ENCODE measurements around the gene LNX1.
"Not testable (repeated sequence)": the region's sequence is repeated elsewhere in the genome, so short reads cannot be mapped to it uniquely, and the experiment has no call there.

Gene LNX1

GRCh38 chr4:53455766-53456165 lies 135.5 kb downstream of the LNX1 start:
- no peak for DNase-seq

- DNase-seq: no peak
Measured at GRCh38 chr4:53453385-53453784, 137.9 kb downstream of the LNX1 start.

- no peak for DNase-seq
Measured at GRCh38 chr4:53450773-53451172, 140.5 kb downstream of the LNX1 start.

- DNase-seq: no peak
Measured at GRCh38 chr4:53444954-53445353, 146.3 kb downstream of the LNX1 start.

GRCh38 chr4:53441564-53441963 lies 149.7 kb downstream of the LNX1 start:
- no peak for DNase-seq

GRCh38 chr4:53436251-53436650 lies 155.0 kb downstream of the LNX1 start:
- DNase-seq: peak; percentile 33 to 42

DNA sequence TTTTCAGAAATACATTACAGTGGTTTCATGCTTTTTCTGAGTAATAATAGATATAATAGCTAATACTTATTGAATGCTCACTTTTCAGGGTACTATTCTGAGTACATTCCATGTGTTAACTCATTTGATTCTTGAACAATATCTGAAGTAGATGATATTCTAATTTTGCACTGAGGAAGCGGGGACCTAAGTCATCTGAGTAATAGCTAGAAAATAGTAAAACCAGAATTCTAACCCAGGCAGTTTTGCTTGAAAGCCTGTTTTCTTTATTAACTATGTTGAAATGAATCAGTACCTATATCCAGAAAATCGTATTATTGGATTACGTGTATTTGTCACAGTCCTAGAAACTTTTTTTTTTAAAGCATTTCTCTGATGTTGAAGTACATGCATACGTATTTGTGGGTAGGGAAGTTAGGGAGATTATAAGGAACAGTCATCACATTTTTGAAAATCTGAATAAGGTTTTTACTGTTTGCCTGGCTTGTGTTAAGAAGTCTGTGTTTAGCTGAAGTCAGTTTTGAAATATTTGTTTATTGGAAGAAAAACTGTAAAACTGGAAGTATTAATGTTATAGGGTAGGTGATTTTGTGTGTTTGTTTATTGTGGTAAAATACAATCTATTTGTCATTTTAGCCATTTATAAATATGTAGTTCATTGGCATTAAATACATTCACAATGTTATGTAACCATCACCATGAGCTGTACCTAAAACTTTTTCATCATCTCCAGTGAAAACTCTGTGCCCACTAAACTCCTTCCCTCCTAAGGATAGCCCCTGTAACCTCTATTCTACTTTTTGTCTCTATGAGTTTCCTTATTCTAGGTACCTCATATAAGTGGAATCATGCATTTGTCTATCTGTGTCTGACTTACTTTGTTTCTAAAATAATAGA lies 158.5 kb downstream of the LNX1 start:
- no peak for DNase-seq

- no peak for DNase-seq
Measured at GRCh38 chr4:53431052-53431451, 160.2 kb downstream of the LNX1 start.

DNA sequence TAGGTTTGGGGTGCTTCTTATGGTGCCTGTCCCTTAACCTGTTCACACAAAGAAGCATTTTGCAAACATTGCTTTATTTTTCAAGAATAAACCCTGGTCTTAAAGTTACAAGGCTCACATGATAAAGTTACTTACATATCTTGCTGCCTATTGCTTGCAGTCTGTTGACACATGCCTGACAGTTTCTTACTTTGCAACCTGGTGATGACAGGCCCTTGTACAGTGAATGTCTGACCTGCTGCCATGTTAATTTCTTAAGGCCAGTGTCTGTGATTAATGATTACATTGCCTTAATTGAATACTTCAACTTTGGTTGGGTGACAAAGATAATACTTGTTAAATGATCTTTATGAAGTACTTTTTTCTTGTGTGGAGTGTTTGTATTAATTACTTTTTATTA lies 163.9 kb downstream of the LNX1 start:
- DNase-seq: no peak

DNA sequence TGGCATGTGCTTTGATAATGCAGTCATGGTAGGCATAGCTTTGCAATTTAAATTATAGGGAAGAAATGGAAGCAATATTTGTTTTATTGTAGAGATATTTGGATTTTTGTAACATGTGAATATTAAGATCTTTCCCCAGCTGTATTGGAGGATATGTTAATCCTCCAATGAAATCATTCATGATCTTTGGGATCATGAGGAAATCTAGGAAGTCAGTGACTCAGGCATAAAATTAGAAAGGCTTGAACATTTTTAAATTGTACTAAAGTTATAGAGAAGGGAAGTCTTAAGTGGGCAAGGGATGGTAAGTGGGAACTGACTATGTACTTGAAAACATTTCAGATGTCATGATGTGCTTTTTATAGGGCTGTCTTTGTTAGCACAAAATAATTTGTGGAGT lies 167.0 kb downstream of the LNX1 start:
- no peak for DNase-seq

DNA sequence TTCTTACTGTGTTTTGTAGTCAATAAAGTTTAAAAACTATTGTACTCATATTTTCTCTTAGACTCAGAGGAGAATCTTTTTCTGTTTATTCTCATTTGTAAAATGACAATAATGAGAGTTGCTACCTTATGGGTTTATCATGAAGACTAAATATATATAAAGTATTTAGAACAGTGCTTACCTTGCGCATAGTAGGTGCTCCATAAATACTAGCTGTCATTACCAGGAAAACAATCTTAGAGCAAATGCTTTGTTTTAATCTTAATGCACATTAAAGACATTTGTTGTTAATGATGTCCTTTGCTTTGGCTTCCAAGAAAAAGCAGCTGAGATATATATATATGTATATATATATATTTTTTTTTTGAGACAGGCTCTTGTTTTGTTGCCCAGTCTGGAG lies 168.9 kb downstream of the LNX1 start:
- DNase-seq: no peak

- no peak for DNase-seq
Measured at GRCh38 chr4:53421791-53422190, 169.5 kb downstream of the LNX1 start.

GRCh38 chr4:53419208-53419607 lies 172.1 kb downstream of the LNX1 start:
- DNase-seq: no peak

DNA sequence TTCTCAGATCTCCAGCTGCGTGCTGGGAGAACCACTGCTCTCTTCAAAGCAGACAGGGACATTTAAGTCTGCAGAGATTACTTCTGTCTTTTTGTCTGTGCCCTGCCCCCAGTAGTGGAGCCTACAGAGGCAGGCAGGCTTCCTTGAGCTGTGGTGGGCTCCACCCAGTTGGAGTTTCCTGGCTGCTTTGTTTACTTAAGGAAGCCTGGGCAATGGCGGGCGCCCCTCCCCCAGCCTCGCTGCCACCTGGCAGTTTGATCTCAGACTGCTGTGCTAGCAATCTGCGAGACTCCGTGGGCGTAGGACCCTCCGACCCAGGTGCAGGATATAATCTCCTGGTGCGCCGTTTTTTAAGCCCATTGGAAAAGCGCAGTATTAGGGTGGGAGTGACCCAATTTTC lies 181.8 kb downstream of the LNX1 start:
- not testable (repeated sequence) for DNase-seq
